DMS114 treated with DMSO at 0.1 percent for 48 hours (cell line): Measurements from ENCODE around the gene WDR36.

Source experiments
- DNase-seq: peaks from one replicate; lab custom pipeline; 2025; ENCODE audit not compliant: unreplicated experiment; lab: John Stamatoyannopoulos, UW

WDR36 gene

DNA sequence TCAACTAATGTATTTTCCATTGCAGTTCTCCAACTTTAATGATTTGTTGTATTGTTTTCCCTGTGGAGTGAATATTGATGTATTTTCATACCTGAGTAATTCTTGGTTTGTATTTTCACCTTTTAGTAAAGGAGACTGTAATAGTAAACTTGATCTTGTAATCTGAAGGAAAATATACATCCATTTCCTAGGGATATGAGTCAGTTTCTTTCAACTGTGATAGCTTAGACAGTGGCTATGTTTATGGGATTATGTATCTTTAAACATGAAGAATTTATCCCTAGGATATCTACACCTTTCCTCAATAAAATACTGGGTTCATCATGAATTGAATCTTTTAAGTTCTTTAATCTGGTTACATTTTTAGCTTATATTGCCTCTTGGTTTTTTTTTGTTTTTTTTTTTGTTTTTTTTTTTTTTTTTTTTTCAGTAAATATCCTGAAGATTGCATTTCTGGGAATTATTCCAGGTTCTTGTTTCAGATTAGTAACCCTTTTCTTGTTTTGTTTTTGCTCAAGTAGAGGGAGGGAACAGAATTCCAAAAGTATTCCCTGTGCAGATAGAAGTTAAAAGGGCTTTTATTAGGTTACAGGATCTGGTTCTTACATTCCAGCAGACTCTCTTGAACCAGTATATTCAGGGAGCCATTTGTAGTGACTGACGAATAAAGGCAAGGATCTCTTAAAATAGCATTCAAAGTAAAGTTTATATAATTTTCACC lies 7.1 kb downstream of the WDR36 start:
- DNase-seq: no peak

DNA sequence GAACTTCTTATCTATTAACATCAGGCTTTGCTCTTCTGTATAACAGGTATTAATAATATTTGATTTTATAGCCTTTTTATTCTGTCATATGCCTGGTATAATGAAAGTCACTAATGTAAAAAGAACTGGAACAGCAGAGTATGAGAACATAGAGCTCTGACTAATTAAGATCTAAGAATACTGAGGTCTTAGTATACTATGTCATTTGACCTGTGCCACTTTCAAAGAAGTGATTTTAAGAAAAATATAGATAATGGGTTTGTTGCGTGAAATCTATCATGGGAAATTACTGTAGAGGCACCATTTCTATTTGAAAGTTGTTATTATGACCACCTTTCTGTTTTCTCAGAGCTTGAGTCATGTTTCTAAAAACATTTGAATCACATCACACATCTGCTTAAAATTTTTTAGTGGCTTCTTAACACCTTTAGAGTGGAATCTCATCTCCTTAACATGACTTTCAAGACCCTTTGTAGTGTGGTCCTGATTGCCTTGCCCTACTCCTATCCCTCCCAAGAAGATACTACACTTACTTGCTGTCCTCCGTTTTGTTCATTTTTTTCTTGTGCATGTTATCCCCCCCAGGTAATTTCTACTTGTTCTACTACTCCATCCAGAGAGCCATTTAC lies 14.3 kb downstream of the WDR36 start:
- DNase-seq: no peak

DNA sequence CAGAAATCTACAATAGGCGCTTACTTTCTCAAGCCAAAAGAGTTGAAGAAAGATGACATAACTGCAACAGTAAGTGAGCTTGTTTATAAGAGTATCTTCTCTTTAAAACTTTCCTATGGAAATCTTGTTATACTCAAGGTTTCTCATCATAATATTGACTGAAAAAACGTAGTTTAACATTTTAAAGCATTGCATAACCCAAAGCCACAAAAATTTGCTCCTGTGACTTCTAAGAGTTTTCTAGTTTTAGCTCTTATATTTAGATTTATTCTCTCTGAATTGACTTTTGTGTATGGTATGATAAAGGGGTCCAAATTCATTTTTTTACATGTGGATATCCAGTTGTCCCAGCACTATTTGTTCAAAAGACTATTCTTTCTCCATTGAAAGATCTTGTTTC lies 15.2 kb downstream of the WDR36 start:
- DNase-seq: no peak

DNA sequence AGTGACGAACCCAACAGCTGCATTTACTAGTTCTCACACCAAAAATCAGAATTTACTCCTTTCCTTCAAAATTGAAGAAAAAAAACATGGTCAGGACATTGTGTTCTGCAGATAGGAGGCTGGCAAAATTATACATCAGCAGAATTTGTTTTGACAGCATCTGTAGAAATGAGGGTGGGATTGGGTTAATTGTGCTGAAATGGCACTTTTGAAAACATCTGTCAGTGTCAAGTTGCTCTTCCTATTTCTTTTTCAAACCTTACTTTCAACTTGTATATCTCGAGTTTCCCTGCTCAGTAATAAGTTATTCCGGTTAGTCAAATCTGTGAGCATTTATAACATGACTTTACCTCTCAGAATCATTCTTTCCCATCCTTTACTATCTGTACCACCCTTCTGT lies 19.8 kb downstream of the WDR36 start:
- DNase-seq: no peak

DNA sequence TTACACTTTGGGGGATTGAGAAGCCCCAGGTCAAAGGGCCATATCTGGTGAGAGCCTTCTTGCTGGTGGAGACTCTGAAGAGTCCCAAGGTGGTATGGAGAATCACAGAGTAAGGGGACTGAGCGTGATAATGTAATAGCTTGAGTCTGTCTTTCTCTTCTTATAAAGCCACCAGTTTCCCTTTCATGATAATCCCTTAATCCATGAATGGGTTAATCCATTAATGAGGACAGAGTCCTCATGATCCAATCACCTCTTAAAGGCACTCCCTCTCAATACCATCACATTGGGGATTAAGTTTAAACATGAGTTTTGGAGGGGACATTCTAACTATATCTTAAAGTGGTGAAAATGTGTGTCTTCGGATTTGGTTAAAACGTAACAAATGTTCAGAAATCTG lies 21.5 kb downstream of the WDR36 start:
- DNase-seq: no peak

DNA sequence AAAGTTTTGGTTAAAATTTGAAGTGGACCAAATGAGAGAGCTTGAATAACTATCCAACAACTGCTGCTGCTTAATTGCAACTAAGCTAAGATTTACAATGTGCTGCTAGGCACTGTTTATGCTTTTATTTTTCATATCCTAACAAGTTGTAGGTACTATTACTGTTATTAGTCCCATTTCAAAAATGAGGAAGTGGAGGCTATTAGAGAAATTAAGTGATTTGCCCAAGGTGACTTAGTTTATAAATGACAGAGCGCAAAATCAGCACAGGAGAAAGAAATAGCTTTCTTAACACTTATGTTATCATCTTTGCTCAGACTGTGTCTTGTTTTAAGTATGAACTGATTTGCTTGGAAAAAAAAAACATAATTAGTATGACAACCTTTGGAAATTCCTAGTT lies 23.1 kb downstream of the WDR36 start:
- no peak for DNase-seq

DNA sequence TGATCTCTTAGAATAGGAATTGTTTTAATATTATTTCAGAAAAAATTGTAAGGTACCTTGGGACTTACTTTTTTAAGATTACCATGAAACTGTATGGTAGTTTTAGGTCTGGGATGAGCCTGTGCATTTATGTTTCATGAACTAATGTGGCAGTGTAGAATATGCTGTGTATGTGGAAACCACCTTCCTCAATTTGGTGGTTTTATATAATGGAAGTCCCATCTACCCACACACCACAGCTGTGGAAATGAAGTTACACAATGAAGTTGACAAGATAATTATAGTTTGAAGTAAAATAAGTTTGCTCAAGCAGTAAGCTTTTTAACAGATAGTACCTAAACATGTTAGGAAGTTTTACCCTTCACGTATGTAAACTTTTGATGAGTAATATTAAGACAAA lies 24.4 kb downstream of the WDR36 start:
- DNase-seq: no peak

DNA sequence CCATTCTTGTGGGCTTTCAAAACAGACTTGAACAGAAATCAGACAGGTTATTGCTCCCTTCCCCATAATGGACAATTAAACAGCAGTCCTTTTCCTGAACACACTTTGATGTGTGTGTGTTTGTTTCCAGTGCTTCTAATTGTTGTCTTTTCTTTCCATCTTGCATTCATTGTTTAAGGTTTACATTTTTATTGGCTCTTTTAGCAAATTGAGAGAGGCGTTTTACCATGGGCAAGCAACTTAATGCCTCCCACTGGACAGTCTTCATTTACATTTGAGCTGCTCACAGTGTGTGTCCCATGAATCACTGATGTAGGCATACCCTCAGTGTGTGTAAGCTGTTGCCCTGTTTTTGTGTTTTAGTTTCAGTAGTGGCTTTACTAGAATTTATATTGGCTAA lies 25.0 kb downstream of the WDR36 start:
- no peak for DNase-seq

DNA sequence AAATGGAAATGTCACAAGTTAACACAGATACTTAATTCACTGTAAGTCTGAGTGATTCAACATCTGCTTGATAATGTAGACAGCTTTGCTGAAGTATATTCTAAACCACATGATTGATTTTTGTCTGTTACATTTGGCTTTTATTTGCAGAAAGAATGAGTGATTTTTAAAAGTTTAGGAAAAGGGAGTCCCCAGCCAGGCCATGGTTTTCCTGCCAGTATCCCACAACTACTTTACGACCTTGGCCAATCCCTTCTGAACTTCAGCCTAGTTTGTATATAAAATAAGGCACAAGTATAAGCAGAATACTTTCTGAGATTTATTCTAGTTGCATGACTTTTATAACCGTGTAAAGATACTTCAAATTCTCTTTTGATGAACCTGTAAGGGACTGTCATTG lies 27.1 kb downstream of the WDR36 start:
- no peak for DNase-seq

DNA sequence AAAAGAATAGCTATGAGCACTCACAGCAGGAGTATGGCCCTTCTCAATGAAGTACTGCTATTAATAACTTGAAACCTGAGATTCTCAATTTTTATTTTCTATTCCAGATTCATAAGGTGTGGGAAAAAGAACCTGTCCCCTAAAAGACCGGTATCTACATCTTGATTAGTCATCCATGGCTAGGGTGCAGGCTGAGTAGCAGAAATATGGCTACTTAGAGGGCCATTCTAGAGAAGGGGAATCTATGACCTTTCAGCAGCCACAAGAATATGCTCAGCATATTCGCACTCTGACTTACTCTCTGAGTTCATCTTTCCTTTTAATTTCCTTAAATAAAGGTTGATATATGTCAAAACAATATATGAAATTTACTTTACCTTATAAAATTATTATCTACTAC lies 27.7 kb downstream of the WDR36 start:
- no peak for DNase-seq

DNA sequence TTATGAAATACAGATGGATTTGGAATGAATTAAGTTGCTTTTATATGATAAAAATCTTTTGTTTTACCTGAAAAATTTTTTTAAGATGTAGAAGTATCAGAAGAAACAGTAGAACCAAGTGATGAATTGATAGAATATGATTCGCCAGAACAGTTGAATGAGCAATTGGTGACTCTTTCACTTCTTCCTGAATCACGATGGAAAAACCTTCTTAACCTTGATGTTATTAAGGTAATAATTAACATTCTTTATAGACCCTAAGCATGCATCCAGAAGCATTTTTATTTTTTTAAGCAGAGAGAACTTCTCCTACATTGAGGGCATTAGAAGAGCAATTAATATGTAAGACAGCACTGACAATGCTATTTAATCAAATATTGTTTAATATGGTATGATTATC lies 28.8 kb downstream of the WDR36 start:
- no peak for DNase-seq

DNA sequence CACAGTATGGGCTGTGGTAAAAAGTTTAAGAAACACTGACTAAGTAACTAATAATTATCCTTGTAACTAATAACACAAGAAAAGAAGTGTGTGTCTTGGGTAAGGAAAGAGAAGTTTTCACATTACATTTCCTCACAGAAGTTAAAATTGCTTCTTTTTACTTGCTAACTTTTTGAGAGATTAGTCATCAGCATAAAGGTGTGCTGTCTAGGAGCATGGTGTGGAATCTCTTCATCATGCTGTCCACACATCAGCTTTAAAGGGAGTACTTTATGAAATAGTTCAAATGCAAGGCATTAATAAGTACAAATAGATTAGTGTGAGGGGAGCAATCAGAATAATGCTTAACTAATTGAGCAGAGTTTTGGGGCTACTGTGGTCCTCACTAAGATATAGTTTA lies 29.8 kb downstream of the WDR36 start:
- no peak for DNase-seq

DNA sequence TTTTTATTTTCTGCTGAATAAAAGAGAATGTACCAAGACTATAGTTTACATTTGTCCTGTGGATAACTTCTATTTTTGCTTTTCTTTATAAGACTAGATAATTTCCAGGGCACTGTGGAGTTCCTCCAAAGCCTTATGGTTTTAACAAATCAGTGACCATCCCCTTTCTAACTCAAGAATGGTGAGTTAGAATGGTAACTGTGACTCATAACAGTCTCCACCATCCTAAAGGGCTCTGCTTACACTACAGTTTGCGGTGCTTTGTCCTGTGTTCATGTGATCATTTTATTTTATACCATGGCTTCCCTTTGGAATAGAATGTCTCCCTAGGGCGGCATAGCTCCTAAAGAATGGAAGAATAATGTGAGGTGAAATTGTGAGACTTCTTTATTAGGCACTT lies 30.2 kb downstream of the WDR36 start:
- no peak for DNase-seq

DNA sequence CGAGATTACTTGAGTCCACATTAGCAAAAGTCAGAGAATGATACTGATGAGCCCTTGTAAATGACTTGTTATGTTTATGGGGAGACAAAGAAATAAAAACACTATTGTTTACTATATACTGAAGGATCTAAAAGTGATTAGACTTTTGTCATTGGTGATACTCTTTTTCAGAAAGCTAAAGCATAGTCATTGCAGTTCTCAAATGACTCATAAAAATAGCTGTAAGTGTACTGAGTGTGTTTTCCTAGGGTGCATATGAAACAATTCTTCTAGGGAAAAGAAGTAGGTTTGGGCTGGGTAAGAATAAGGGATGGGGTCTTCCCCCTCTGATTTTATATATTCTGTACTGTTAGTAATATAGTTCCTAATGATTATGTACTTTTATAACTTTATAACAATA lies 32.6 kb downstream of the WDR36 start:
- DNase-seq: no peak

DNA sequence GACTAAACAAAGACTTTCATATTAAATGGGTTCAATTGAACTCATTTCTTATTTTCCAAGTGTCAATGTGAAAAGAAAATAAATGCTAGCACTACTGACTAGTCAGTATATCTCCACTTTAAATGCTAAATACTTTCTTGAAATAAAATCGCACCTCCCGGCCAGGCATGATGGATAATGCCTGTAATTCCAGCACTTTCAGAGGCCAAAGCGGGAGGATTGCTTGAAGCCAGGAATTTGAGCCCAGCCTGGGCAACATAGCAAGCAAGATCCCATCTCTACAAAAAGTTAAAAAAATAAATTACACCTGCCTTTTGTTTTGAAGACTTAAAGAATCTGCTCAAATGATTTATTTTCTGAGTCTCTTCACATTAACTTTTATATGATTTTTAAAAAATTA lies 34.7 kb downstream of the WDR36 start:
- DNase-seq: no peak

DNA sequence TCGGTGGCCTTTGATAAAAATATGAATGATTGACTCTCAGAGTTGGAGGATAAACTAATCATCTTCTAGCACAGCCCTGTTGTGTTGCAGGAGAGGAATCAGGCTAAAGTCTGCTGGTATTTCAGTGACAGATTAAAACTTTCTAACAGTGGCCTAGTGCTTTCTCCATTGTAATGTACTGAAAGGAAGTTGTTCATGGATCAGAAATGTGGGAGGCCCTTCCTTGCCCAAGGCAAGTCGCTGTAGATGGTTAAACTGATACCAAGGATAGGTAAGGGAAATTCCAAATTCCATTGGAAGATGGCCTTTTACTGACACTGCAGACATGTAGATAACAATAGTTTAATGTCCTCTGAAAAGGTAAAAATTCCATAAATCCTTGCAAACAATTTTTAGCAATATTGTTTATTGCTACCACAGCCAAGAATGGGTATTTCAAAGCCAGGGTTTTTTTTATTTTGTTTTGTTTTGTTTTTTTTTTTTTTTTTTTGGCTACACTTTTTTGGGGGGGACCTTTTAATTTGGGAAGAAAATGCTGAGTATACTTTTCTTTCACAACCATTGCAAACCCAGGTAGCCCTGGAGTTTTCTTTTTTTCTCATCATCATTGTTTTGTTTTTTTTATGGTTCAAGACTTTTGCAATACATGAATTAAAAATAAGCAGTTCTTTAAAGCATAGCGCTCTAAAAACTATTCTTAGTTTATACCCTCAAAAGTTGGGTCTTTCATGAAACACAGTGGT lies 35.5 kb downstream of the WDR36 start:
- DNase-seq: no peak

DNA sequence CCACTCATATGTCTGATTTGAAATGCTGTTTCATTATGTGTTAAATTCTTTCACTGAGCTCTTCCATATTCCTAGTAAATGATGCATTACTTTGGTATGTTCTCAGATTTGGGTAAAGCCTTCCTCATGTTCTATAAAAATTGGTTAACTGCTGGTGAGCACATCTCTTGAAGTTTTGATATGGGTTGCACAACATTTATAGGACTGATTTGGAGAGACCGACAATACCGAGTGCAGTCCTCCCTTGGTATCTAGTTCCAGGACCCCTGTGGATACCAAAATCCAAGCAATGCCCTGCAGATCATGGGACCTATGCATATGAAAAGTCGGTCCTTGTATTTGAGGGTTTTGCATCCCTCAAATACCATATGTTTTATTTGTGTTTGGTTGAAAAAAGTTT lies 37.8 kb downstream of the WDR36 start:
- no peak for DNase-seq

DNA sequence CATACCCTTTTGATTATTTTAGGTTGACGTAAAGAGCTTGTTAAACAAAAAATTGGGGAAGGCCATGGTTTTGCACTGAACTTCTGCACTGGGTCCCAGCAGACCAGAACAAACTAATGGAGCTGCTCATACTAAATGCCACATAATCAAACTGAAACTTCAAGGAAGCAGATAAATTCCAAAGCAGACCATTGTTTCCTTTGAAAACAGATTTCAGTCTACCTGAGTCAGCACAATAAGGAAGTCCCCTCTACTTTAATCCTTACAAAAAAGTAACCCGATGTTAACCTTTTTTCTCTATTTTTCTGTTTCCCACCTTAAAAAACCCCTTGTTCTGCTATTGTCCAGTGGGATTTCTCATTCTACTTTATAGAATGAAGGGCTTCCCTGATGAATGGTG lies 39.2 kb downstream of the WDR36 start:
- no peak for DNase-seq

DNA sequence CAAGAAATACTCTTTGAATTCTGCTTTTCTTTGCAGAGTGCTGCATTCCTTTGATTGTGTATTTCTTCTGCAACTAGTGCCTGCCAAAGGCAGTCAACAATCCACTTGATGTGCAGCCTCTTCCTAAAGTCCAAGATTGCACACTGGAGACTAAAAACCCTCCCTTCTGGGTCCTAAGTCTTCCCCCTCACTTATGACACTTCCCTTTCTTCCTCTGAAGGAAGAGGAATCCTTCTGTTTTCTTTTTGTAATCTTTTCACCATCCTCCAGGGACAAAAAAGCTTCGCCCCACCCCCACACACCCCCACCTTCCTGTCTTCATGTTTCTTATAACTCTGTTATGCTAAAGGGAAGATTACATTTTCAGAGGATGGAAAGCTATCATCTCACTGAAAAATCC lies 39.9 kb downstream of the WDR36 start:
- DNase-seq: no peak

DNA sequence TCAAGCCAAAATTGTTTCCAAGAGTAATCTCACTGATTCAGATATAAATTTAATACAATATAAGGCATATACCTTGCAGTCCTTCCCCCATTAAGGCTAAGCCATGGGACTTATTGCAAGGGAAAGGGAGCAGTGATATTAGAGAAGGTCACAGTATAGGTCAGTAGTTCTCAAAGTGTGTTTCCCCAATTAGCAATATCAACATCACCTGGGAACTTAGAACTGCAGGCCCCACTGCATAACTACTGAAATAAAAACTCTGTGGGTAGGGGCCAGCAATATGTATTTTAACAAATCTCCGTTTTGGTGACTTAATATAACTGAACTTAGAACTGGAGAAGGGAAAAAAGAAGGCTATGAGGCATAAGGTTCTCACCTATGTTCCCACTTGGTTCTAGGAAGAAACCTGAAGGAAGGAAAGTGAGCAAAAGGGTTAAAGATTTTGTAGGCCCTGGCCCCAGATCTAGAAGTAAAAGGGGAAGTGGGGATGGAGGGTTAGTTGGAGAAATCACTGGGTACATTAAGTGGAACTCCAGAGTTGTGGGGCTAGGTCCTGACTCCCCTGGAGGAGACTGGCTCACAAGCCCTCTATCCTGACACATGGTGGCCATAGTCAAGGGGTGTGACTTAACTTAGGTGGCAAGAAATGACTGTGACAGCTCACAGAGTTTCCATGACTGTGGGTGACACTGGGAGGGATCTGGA lies 40.7 kb downstream of the WDR36 start:
- DNase-seq: no peak

DNA sequence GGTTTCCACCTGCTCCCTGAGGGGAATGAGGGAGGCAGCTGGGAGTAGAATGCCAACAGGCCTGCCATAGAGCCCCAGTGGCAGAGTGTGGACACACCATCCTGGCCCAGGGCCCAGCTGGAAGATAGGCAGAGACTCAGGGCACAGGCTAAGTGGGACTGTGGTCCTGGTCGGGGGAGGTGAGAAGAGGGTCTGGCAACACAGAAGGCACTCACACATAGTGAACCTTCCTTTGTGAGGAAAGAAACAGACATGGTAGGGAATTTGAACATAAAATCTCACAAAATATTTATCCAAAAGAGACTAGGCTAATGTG lies 41.2 kb downstream of the WDR36 start:
- DNase-seq: no peak

DNA sequence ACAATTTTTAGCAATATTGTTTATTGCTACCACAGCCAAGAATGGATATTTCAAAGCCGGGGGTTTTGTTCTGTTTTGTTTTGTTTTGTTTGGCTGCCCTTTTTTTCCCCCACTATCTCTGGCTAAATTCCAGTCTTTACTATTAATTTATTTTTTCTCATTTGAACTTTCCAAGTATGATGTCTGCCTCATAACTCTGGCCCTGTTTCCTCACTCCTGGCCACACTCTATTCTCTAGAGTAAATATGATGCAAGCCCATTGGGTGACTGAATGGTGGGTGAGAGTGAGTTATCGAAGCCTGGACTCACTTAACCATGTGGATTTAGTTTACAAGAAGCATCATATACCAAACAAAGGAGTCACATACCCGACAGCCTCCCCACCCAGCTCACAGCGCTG lies 41.9 kb downstream of the WDR36 start:
- no peak for DNase-seq
